ENCODE measurements around the gene EFNA1. TPM values are rescaled to one million over a fixed set of nuclear protein-coding genes. Genes with fewer than 3 reads are reported as not detected.

The EFNA1 gene
- polyA plus RNA-seq, 2 of the 4 experiments (the other 2 are of a cell fraction), result 25.1 to 38.9 TPM

- H3K4me3 ChIP-seq, result no peak overlapping the region
- H3K27ac ChIP-seq, result no peak overlapping the region
- H3K4me1 ChIP-seq, result peaks cover 6% of the 10 kb centered on the region
- 84% methylated on average over 15 of the region's 18 CpGs for WGBS (ENCODE audit: missing lambda C conversion rate)
- no peak overlapping the region for H3K4me2 ChIP-seq
- no peaks in the 10 kb centered on the region for H3K9me3 ChIP-seq
- POLR2A ChIA-PET, result no interaction called here
- CTCF ChIA-PET, result interaction anchor here (1.1 to 9.7 kb wide), 2 partner anchors 9 to 12 kb away, joined by 4 to 176 read pairs; partner anchors contain the start of gene KRTCAP2
- ATAC-seq (no peak), FAIRE-seq (no peak), DNase-seq (ENCODE audit: low read depth in 1 of 2, low spot score in 1 of 2) (no peak)
- TF ChIP-seq KDM1A (IDR thresholded peaks at IDR 0.05; ENCODE audit: low read depth) (no peak), ZSCAN20 (CRISPR knock-in tag; IDR thresholded peaks at IDR 0.05) (no peak), REST (IDR thresholded peaks at IDR 0.05) (no peak), POLR2A (IDR thresholded peaks at IDR 0.05; ENCODE audit: low read length) (no peak), POLR2AphosphoS2 (conservative IDR thresholded peaks at IDR 0.05; ENCODE audit: low read length) (no peak), JUNB (IDR thresholded peaks at IDR 0.05) (no peak), RFX5 (IDR thresholded peaks at IDR 0.05) (no peak), FOSL2 (IDR thresholded peaks at IDR 0.05) (no peak), FOSL2 (CRISPR knock-in tag; IDR thresholded peaks at IDR 0.05) (no peak), CHD4 (IDR thresholded peaks at IDR 0.05; ENCODE audit: borderline replicate concordance) (no peak), TP53 (CRISPR knock-in tag; IDR thresholded peaks at IDR 0.05) (no peak), HOXB5 (CRISPR knock-in tag; IDR thresholded peaks at IDR 0.05) (no peak), MAFK (IDR thresholded peaks at IDR 0.05; ENCODE audit: partially characterized antibody) (no peak), KDM5A (IDR thresholded peaks at IDR 0.05) (no peak), FOSB (CRISPR knock-in tag; IDR thresholded peaks at IDR 0.05) (no peak)
- TF ChIP-seq, protein P1, sequence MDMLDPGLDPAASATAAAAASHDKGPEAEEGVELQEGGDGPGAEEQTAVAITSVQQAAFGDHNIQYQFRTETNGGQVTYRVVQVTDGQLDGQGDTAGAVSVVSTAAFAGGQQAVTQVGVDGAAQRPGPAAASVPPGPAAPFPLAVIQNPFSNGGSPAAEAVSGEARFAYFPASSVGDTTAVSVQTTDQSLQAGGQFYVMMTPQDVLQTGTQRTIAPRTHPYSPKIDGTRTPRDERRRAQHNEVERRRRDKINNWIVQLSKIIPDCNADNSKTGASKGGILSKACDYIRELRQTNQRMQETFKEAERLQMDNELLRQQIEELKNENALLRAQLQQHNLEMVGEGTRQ (IDR thresholded peaks at IDR 0.05), result no peak
- TF ChIP-seq, protein P2, sequence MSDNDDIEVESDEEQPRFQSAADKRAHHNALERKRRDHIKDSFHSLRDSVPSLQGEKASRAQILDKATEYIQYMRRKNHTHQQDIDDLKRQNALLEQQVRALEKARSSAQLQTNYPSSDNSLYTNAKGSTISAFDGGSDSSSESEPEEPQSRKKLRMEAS (IDR thresholded peaks at IDR 0.05), result no peak
Measured at GRCh38 chr1:155181371-155182051, 53.8 kb downstream of the EFNA1 start.

- peaks cover 4% of the 10 kb centered on the region; the same call in 1 of the 3 replicates for H3K4me1 ChIP-seq
- ChIA-PET POLR2A (no interaction called here), CTCF (interaction anchor here (1.1 kb wide), 1 partner anchor 9 kb away, joined by 4 read pairs; the partner anchor contains the start of gene KRTCAP2)
- WGBS (ENCODE audit: missing lambda C conversion rate), result 96% methylated on average over 4 of the region's 7 CpGs
- ATAC-seq (no peak), DNase-seq (ENCODE audit: low read depth in 1 of 2, low spot score in 1 of 2) (no peak), FAIRE-seq (no peak)
- H3K4me3 ChIP-seq, result no peak overlapping the region
- H3K27ac ChIP-seq, result no peak overlapping the region
- no peak overlapping the region for H3K4me2 ChIP-seq
- no peaks in the 10 kb centered on the region for H3K9me3 ChIP-seq
- TF ChIP-seq ZNF302 (CRISPR knock-in tag; IDR thresholded peaks at IDR 0.05) (no peak), FOSL2 (IDR thresholded peaks at IDR 0.05) (no peak), FOSL2 (CRISPR knock-in tag; IDR thresholded peaks at IDR 0.05) (no peak), HOXA7 (CRISPR knock-in tag; IDR thresholded peaks at IDR 0.05) (no peak), CHD2 (IDR thresholded peaks at IDR 0.05; ENCODE audit: low read length, partially characterized antibody) (no peak), JUNB (IDR thresholded peaks at IDR 0.05) (no peak), KDM5A (IDR thresholded peaks at IDR 0.05) (no peak), HDAC2 (IDR thresholded peaks at IDR 0.05) (no peak), ZFP36 (IDR thresholded peaks at IDR 0.05; ENCODE audit: borderline replicate concordance, partially characterized antibody) (no peak), MAZ (IDR thresholded peaks at IDR 0.05; ENCODE audit: borderline replicate concordance, low read depth, low read length) (no peak)
Measured at GRCh38 chr1:155182052-155182550, 54.4 kb downstream of the EFNA1 start.

Measured in A549 (cell line).